ENCODE results near the gene PRKN.

DNA sequence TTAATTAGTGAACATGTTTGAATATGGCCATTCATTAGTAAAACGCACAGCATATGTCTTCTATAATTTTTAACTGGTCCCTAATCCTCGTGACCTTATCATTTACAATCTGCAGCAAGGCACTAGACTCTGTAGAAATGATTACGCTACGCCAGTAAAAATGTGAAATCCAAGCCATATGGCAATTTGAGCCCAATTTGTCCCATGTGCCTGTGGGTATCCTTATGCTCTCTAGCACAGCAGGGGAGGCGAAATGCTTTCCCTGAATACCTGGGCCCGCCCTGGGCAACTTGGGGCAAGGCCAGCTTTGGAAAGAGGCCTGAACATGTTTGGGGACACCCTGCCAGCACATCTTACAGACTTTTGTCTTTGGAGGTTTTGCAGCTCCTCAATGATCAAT lies 1331.0 kb downstream of the PRKN start:
- TF ChIP-seq, protein P1, sequence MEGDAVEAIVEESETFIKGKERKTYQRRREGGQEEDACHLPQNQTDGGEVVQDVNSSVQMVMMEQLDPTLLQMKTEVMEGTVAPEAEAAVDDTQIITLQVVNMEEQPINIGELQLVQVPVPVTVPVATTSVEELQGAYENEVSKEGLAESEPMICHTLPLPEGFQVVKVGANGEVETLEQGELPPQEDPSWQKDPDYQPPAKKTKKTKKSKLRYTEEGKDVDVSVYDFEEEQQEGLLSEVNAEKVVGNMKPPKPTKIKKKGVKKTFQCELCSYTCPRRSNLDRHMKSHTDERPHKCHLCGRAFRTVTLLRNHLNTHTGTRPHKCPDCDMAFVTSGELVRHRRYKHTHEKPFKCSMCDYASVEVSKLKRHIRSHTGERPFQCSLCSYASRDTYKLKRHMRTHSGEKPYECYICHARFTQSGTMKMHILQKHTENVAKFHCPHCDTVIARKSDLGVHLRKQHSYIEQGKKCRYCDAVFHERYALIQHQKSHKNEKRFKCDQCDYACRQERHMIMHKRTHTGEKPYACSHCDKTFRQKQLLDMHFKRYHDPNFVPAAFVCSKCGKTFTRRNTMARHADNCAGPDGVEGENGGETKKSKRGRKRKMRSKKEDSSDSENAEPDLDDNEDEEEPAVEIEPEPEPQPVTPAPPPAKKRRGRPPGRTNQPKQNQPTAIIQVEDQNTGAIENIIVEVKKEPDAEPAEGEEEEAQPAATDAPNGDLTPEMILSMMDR (IDR thresholded peaks at IDR 0.05; ENCODE audit: insufficient read depth, low read depth, low read length): no peak
- no peak for TF ChIP-seq EZH2 (IDR thresholded peaks at IDR 0.05; ENCODE audit: insufficient read depth, low read length)
